ENCODE measurements around the gene CCSAP.

CCSAP gene

GRCh38 chr1:229339086-229339485, 3.8 kb downstream of the CCSAP start:
- no peaks in the 10 kb centered on the region; the same call in 1 of the 2 replicates for H3F3A ChIP-seq (ENCODE audit: low read depth)
- peak overlapping the region; percentile 85 for H3K4me3 ChIP-seq (ENCODE audit: low read length, poor library complexity, severe bottlenecking)
- H3K4me2 ChIP-seq (ENCODE audit: low read depth, low read length, poor library complexity, severe bottlenecking) = peak overlapping the region; percentile 84
- H3K79me2 ChIP-seq (ENCODE audit: insufficient read depth, low read length) = peaks cover 66% of the 10 kb centered on the region
- H3K36me3 ChIP-seq (ENCODE audit: insufficient read depth, low read length) = 0 out of 2 replicates have a peak, but pooled peaks cover 1% of the 10 kb centered on the region
- H2AFZ ChIP-seq (ENCODE audit: low read length) = no peak overlapping the region
- no peak for TF ChIP-seq EZH2phosphoT487 (IDR thresholded peaks at IDR 0.05; ENCODE audit: borderline replicate concordance)
- TF ChIP-seq, protein P1, sequence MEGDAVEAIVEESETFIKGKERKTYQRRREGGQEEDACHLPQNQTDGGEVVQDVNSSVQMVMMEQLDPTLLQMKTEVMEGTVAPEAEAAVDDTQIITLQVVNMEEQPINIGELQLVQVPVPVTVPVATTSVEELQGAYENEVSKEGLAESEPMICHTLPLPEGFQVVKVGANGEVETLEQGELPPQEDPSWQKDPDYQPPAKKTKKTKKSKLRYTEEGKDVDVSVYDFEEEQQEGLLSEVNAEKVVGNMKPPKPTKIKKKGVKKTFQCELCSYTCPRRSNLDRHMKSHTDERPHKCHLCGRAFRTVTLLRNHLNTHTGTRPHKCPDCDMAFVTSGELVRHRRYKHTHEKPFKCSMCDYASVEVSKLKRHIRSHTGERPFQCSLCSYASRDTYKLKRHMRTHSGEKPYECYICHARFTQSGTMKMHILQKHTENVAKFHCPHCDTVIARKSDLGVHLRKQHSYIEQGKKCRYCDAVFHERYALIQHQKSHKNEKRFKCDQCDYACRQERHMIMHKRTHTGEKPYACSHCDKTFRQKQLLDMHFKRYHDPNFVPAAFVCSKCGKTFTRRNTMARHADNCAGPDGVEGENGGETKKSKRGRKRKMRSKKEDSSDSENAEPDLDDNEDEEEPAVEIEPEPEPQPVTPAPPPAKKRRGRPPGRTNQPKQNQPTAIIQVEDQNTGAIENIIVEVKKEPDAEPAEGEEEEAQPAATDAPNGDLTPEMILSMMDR (conservative IDR thresholded peaks at IDR 0.05; ENCODE audit: low read length) = no peak
- no peaks in the 10 kb centered on the region for H3K9me3 ChIP-seq (ENCODE audit: insufficient read depth, low read depth, low read length)
- no peaks in the 10 kb centered on the region for H3K27me3 ChIP-seq (ENCODE audit: insufficient read depth, low read length, poor library complexity, severe bottlenecking)
- peak overlapping the region; percentile 44 for H3K9ac ChIP-seq (ENCODE audit: low read depth, low read length, poor library complexity, severe bottlenecking)
- peaks cover 28% of the 10 kb centered on the region for H4K20me1 ChIP-seq (ENCODE audit: insufficient read depth, low read length, poor library complexity, severe bottlenecking)
- peaks cover 44% of the 10 kb centered on the region for H3K4me1 ChIP-seq (ENCODE audit: insufficient read depth, low read length, poor library complexity, severe bottlenecking)
- H3K9me2 ChIP-seq (replicated peaks; ENCODE audit: low read depth, low read length) = no peaks in the 10 kb centered on the region

- H2AFZ ChIP-seq (ENCODE audit: low read length) = no peak overlapping the region
- peaks cover 64% of the 10 kb centered on the region for H3K79me2 ChIP-seq (ENCODE audit: insufficient read depth, low read length)
- H3K9me3 ChIP-seq (ENCODE audit: insufficient read depth, low read depth, low read length) = no peaks in the 10 kb centered on the region
- no peaks in the 10 kb centered on the region; the same call in 1 of the 2 replicates for H3F3A ChIP-seq (ENCODE audit: low read depth)
- H4K20me1 ChIP-seq (ENCODE audit: insufficient read depth, low read length, poor library complexity, severe bottlenecking) = peaks cover 24% of the 10 kb centered on the region
- no peaks in the 10 kb centered on the region for H3K27me3 ChIP-seq (ENCODE audit: insufficient read depth, low read length, poor library complexity, severe bottlenecking)
- H3K36me3 ChIP-seq (ENCODE audit: insufficient read depth, low read length) = 0 out of 2 replicates have a peak, but pooled peaks cover 4% of the 10 kb centered on the region
- peaks cover 41% of the 10 kb centered on the region for H3K4me1 ChIP-seq (ENCODE audit: insufficient read depth, low read length, poor library complexity, severe bottlenecking)
- H3K9ac ChIP-seq (ENCODE audit: low read depth, low read length, poor library complexity, severe bottlenecking) = peak overlapping the region; percentile 26
- H3K4me2 ChIP-seq (ENCODE audit: low read depth, low read length, poor library complexity, severe bottlenecking) = peak overlapping the region; percentile 57
- TF ChIP-seq, protein P1 (conservative IDR thresholded peaks at IDR 0.05; ENCODE audit: low read length) = no peak
- no peak for TF ChIP-seq EZH2phosphoT487 (IDR thresholded peaks at IDR 0.05; ENCODE audit: borderline replicate concordance)
- peak overlapping the region; percentile 13 for H3K4me3 ChIP-seq (ENCODE audit: low read length, poor library complexity, severe bottlenecking)
- H3K9me2 ChIP-seq (replicated peaks; ENCODE audit: low read depth, low read length) = no peaks in the 10 kb centered on the region
Measured at GRCh38 chr1:229336345-229336744, 6.5 kb downstream of the CCSAP start.

DNA sequence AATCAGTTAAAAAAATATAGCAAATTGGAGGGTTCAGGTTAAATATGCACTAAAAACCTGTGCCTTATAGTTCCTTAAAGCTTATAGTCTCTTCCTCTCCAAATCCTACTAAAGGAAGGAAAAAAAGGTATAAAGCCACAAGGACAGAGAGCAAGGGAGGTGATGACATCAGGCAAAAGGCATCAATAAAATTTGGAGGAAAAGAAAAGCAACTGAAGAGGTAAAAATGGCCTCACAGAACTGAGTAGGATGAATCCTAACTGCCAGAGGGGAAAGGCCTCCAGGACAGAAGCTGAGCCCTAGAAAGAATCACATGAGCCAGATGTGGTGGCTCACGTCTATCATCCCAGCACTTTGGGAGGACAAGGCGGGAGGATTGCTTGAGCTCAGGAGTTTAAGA, 8.1 kb downstream of the CCSAP start:
- Histone ChIP-seq H3K36me3 (ENCODE audit: insufficient read depth, low read length) (0 out of 2 replicates have a peak, but pooled peaks cover 4% of the 10 kb centered on the region), H3K27me3 (ENCODE audit: insufficient read depth, low read length, poor library complexity, severe bottlenecking) (no peaks in the 10 kb centered on the region), H2AFZ (ENCODE audit: low read length) (no peak overlapping the region), H3K9me2 (replicated peaks; ENCODE audit: low read depth, low read length) (no peaks in the 10 kb centered on the region), H4K20me1 (ENCODE audit: insufficient read depth, low read length, poor library complexity, severe bottlenecking) (peaks cover 21% of the 10 kb centered on the region), H3K4me1 (ENCODE audit: insufficient read depth, low read length, poor library complexity, severe bottlenecking) (peaks cover 31% of the 10 kb centered on the region), H3F3A (ENCODE audit: low read depth) (no peaks in the 10 kb centered on the region; the same call in 1 of the 2 replicates), H3K4me2 (ENCODE audit: low read depth, low read length, poor library complexity, severe bottlenecking) (no peak overlapping the region), H3K9me3 (ENCODE audit: insufficient read depth, low read depth, low read length) (no peaks in the 10 kb centered on the region), H3K79me2 (ENCODE audit: insufficient read depth, low read length) (peaks cover 54% of the 10 kb centered on the region), H3K4me3 (ENCODE audit: low read length, poor library complexity, severe bottlenecking) (no peak overlapping the region), H3K9ac (ENCODE audit: low read depth, low read length, poor library complexity, severe bottlenecking) (no peak overlapping the region)
- TF ChIP-seq, protein P1 (conservative IDR thresholded peaks at IDR 0.05; ENCODE audit: low read length) = no peak
- TF ChIP-seq EZH2phosphoT487 (IDR thresholded peaks at IDR 0.05; ENCODE audit: borderline replicate concordance) = no peak

Measured in Loucy (cell line).